Measurements from ENCODE around the gene PLA2G2C. TPM values are rescaled to one million over a fixed set of nuclear protein-coding genes. Genes with fewer than 3 reads are reported as not detected.

Gene PLA2G2C
- total and polyA plus RNA-seq, 2 of the 8 experiments (the other 6 are each of a cell fraction or from before 2014, with no cell fraction given), result not detected

DNA sequence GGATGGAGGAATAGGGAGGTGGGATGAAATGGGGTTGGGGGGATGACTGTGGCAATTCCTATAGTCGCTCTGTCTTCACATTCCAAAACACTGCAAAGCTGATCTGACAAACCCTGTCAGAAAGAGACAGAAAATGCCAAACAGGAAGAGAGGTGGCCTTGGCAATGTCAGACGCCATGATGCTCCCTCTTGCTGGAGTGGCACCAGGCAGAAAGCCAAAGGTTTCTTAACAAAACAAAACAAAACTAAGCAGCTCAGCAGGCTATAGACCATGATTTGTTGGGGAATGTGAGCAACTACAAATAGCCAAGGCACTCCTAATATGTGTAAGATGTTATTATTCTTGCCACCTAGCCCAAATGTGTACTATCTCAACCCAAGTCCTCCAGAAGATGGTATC, 42.9 kb upstream of the PLA2G2C start:
- H3K56ac ChIP-seq (replicated peaks; ENCODE audit: insufficient read length, low read depth, low read length), result no peak overlapping the region
- H3K4me2 ChIP-seq (ENCODE audit: insufficient read depth in 1 of 2, low read depth in 2 of 2, low read length in 2 of 2), result no peak overlapping the region
- 82% methylated on average over 2 of the region's 2 CpGs; no CpG with 5 or more reads in 1 of the 2 experiments for WGBS, 2 experiments (ENCODE audit: extremely low coverage in 1 of 2, insufficient coverage in 1 of 2, insufficient read length in 1 of 2, insufficient replicate concordance in 2 of 2, low coverage in 1 of 2, low lambda C conversion rate in 2 of 2, missing lambda C conversion rate in 1 of 2)
- H3K4me3 ChIP-seq (ENCODE audit: extremely low read depth in 1 of 4, insufficient read depth in 2 of 4, low read depth in 3 of 4, low read length in 4 of 4), result no peak overlapping the region
- no peak overlapping the region for H2BK120ac ChIP-seq (replicated peaks; ENCODE audit: low read depth, low read length)
- H3K36me3 ChIP-seq (ENCODE audit: control insufficient read depth in 2 of 4, insufficient read depth in 4 of 4, low read length in 3 of 4), result no peaks in the 10 kb centered on the region
- H2AFZ ChIP-seq (ENCODE audit: low read length), result no peak overlapping the region
- no peak overlapping the region for H4K91ac ChIP-seq (replicated peaks; ENCODE audit: insufficient read length, low read length)
- no peak for TF ChIP-seq NANOG (IDR thresholded peaks at IDR 0.05; ENCODE audit: insufficient read depth, low read depth, low read length, poor library complexity, severe bottlenecking)
- no peak for TF ChIP-seq EGR1 (IDR thresholded peaks at IDR 0.05; ENCODE audit: borderline replicate concordance, low read depth, low read length)
- TF ChIP-seq MAFK (IDR thresholded peaks at IDR 0.05; ENCODE audit: low read depth, low read length), result no peak
- no peak for TF ChIP-seq TBP (IDR thresholded peaks at IDR 0.05; ENCODE audit: low read depth, low read length)
- no peak for TF ChIP-seq EP300 (IDR thresholded peaks at IDR 0.05; ENCODE audit: borderline replicate concordance in 1 of 2, low read depth in 2 of 2, low read length in 2 of 2)
- TF ChIP-seq YY1 (IDR thresholded peaks at IDR 0.05; ENCODE audit: low read depth, low read length), result no peak
- TF ChIP-seq, protein P1, sequence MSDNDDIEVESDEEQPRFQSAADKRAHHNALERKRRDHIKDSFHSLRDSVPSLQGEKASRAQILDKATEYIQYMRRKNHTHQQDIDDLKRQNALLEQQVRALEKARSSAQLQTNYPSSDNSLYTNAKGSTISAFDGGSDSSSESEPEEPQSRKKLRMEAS (IDR thresholded peaks at IDR 0.05), result no peak
- no peak for TF ChIP-seq RNF2 (IDR thresholded peaks at IDR 0.05; ENCODE audit: borderline replicate concordance, low read depth, low read length, missing control alignments, poor library complexity, severe bottlenecking)
- no peak for TF ChIP-seq POLR2AphosphoS5 (IDR thresholded peaks at IDR 0.05; ENCODE audit: low read depth, low read length)
- DNase-seq (ENCODE audit: low read depth in 1 of 2, low spot score in 2 of 2) (no peak), FAIRE-seq (no peak)
- no peak overlapping the region for H2BK5ac ChIP-seq (ENCODE audit: low read depth, low read length)
- no peak overlapping the region for H3K4ac ChIP-seq (replicated peaks; ENCODE audit: insufficient read length, low read depth, low read length)
- no peak overlapping the region for H2BK20ac ChIP-seq (ENCODE audit: low read length)
- H4K8ac ChIP-seq (ENCODE audit: extremely low read depth, insufficient read depth, low read length), result no peak overlapping the region; the same call in 1 of the 2 replicates
- H2BK15ac ChIP-seq (ENCODE audit: low read length), result no peak overlapping the region
- H3K79me2 ChIP-seq (ENCODE audit: control insufficient read depth in 1 of 2, insufficient read depth in 2 of 2, low read length in 2 of 2), result no peaks in the 10 kb centered on the region
- H2BK12ac ChIP-seq (ENCODE audit: low read depth, low read length), result no peak overlapping the region
- peaks cover 2 to 4% (median 3%) of the 10 kb centered on the region in 4 experiments; a peak in 3 of 7 replicates for H3K4me1 ChIP-seq (replicated peaks in 1 of 4; ENCODE audit: control insufficient read depth in 3 of 4, insufficient read depth in 4 of 4, low read length in 3 of 4)
- no peaks in the 10 kb centered on the region for H3K23me2 ChIP-seq (ENCODE audit: low read depth, low read length)
- no peaks in the 10 kb centered on the region for H3K9me3 ChIP-seq (ENCODE audit: insufficient read depth in 2 of 2, low read depth in 1 of 2, low read length in 1 of 2)
- 0 out of 2 replicates have a peak, but pooled peaks cover 2% of the 10 kb centered on the region for H3K79me1 ChIP-seq (ENCODE audit: low read depth, low read length)
- H3K14ac ChIP-seq (ENCODE audit: insufficient read length), result no peak overlapping the region
- H3K23ac ChIP-seq (ENCODE audit: insufficient read length), result no peak overlapping the region
- H4K20me1 ChIP-seq (replicated peaks in 1 of 2; ENCODE audit: control insufficient read depth in 1 of 2, insufficient read depth in 2 of 2, low read length in 2 of 2), result no peaks in the 10 kb centered on the region
- peaks cover 0 to 4% (median 0%) of the 10 kb centered on the region in 4 experiments; a peak in 3 of 7 replicates for H3K27me3 ChIP-seq (replicated peaks in 1 of 4; ENCODE audit: control insufficient read depth in 3 of 4, extremely low read depth in 1 of 4, insufficient read depth in 3 of 4, low read length in 3 of 4)
- H3K27ac ChIP-seq (ENCODE audit: low read depth, low read length), result no peak overlapping the region
- no peak overlapping the region for H2AK5ac ChIP-seq (ENCODE audit: low read depth, low read length)
- H4K5ac ChIP-seq (ENCODE audit: insufficient read length, low read depth, low read length), result no peak overlapping the region
- no peak overlapping the region for H3K18ac ChIP-seq (ENCODE audit: extremely low read depth, low read length)
- H3K9ac ChIP-seq (replicated peaks in 1 of 4; ENCODE audit: extremely low read depth in 1 of 4, low read depth in 3 of 4, low read length in 3 of 4), result no peak overlapping the region
- ChIA-PET CTCF (ENCODE audit: partially characterized antibody) (interaction anchor here (0.8 to 2.1 kb wide), 4 partner anchors 11 to 96 kb away, joined by 3 to 13 read pairs (median 6); no protein-coding TSS in a partner anchor), POLR2A (ENCODE audit: partially characterized antibody) (no interaction called here)

Measured in H1 (cell line).